GM12878 (cell line): ENCODE measurements around the gene DCUN1D4. TPM values are rescaled to one million over a fixed set of nuclear protein-coding genes. Genes with fewer than 3 reads are reported as not detected.

ENCODE experiments used
- CHD2 ChIP-seq: IDR thresholded peaks from 2 replicates; pipeline ENCODE4 v1.6.1; 2011; ENCODE audit warnings: low read depth, low read length, improper control_type of control experiment, borderline replicate concordance
- CREM ChIP-seq: IDR thresholded peaks from 2 replicates; pipeline ENCODE4 v1.6.1; 2014; ENCODE audit warnings: antibody characterized with exemption, low read depth
- E4F1 ChIP-seq: fragments of 450-650 bp; IDR thresholded peaks from 2 replicates; pipeline ENCODE4 v1.6.1; 2018; ENCODE audit warnings: borderline replicate concordance, mild to moderate bottlenecking; ENCODE audit not compliant: partially characterized antibody
- GATAD2B ChIP-seq: fragments of 450-650 bp; conservative IDR thresholded peaks from 2 replicates; pipeline ENCODE4 v1.6.1; 2017; ENCODE audit warnings: low read depth, mild to moderate bottlenecking, moderate library complexity
- KDM1A ChIP-seq: fragments of 200-600 bp; sonication (generic); IDR thresholded peaks from 2 replicates; pipeline ENCODE4 v1.6.1; 2016; ENCODE audit warnings: borderline replicate concordance
- MTA2 ChIP-seq: fragments of 450-650 bp; IDR thresholded peaks from 2 replicates; pipeline ENCODE4 v1.6.1; 2016; ENCODE audit warnings: low read depth, mild to moderate bottlenecking, moderate library complexity
- MXI1 ChIP-seq: fragments of 150-350 bp; IDR thresholded peaks from 2 replicates; pipeline ENCODE4 v1.6.1; 2011; ENCODE audit warnings: low read depth, mild to moderate bottlenecking, inconsistent platforms, low read length, improper control_type of control experiment
- NKRF ChIP-seq: fragments of 450-650 bp; conservative IDR thresholded peaks from 2 replicates; pipeline ENCODE4 v1.6.1; 2017; ENCODE audit warnings: mild to moderate bottlenecking, moderate library complexity
- PBX3 ChIP-seq: IDR thresholded peaks from 2 replicates; pipeline ENCODE4 v1.6.1; 2011; ENCODE audit warnings: mild to moderate bottlenecking, low read depth, low read length, moderate library complexity; ENCODE audit not compliant: insufficient replicate concordance
- PML ChIP-seq: IDR thresholded peaks from 2 replicates; pipeline ENCODE4 v1.6.1; 2012; ENCODE audit warnings: low read length, inconsistent platforms
- RELB ChIP-seq: fragments of 450-650 bp; IDR thresholded peaks from 2 replicates; pipeline ENCODE4 v1.6.1; 2017; ENCODE audit warnings: low read depth, mild to moderate bottlenecking, moderate library complexity
- SP1 ChIP-seq: IDR thresholded peaks from one replicate; pipeline ENCODE4 v1.6.1; 2011; ENCODE audit warnings: low read depth, low read length
- STAT1 ChIP-seq: fragments of 450-650 bp; conservative IDR thresholded peaks from 2 replicates; pipeline ENCODE4 v1.6.1; 2014; ENCODE audit warnings: antibody characterized with exemption, mild to moderate bottlenecking
- ZBTB33 ChIP-seq: fragments of 450-650 bp; IDR thresholded peaks from 2 replicates; pipeline ENCODE4 v1.6.1; 2017; ENCODE audit warnings: mild to moderate bottlenecking
- ZBTB4 ChIP-seq: fragments of 450-650 bp; formaldehyde crosslinking; IDR thresholded peaks from 2 replicates; pipeline ENCODE4 v1.4.0; 2022; ENCODE audit warnings: mild to moderate bottlenecking, moderate library complexity
- polyA plus RNA-seq, 11 experiments: library from polyadenylated mRNA; depleted of rRNA in 4 of 11; unstranded in 6 of 11; stranded (reverse) in 5 of 11; fragments of >200 nt; fragmentation: Nextera tagmentation in 4 of 11; fragmentation: Illumina TruSeq in 1 of 11; extraction: Ambion mirVana in 4 of 11; extraction: Trizol in 1 of 11; gene quantifications; 1 replicate in 1 of 11; 2 replicates in 10 of 11; pipeline versions ENCODE4 v1.2.1 to v1.2.3, GENCODE V29; 2011 to 2016; ENCODE audit warnings: inconsistent platforms in 2 of 11, missing spikeins in 2 of 11, low read depth in 1 of 11
- total RNA-seq, 4 experiments: library from RNA; depleted of rRNA in 3 of 4; stranded (reverse); fragments of >200 nt in 3 of 4; fragmentation: Illumina TruSeq in 1 of 4; extraction: Trizol in 1 of 4; gene quantifications; 2 replicates each; pipeline versions ENCODE4 v1.2.1 to v1.2.3, GENCODE V29; 2013 to 2021

Gene DCUN1D4
- total and polyA plus RNA-seq, 10 of the 15 experiments (the other 5 are each of a cell fraction or from before 2014, with no cell fraction given) = 7.1 to 62.6 (median 16.8) TPM

- TF ChIP-seq E4F1 (peak; percentile 63), SP1 (peak; percentile 99), CREM (peak; percentile 85), ZBTB4 (CRISPR knock-in tag) (no peak), STAT1 (no peak), CHD2 (peak; percentile 97), MXI1 (peak; percentile 52; the same call in 1 of the 2 replicates), PML (no peak; the same call in 1 of the 2 replicates), PBX3 (peak; percentile 97), NKRF (peak; percentile 89), GATAD2B (peak; percentile 58), RELB (0 out of 2 replicates have a peak, but pooled peaks have one; percentile 13), ZBTB33 (no peak), MTA2 (no peak), KDM1A (no peak)
These were observed at the start of gene DCUN1D4 (continued) for GRCh38 chr4:51842554-51843308.
